ENCODE results near the gene RPP40. TPM values are rescaled to one million over a fixed set of nuclear protein-coding genes. Genes with fewer than 3 reads are reported as not detected.
"Not testable (repeated sequence)": the region's sequence is repeated elsewhere in the genome, so short reads cannot be mapped to it uniquely, and the experiment has no call there.

RPP40 gene
- 14.6 TPM for total RNA-seq

DNA sequence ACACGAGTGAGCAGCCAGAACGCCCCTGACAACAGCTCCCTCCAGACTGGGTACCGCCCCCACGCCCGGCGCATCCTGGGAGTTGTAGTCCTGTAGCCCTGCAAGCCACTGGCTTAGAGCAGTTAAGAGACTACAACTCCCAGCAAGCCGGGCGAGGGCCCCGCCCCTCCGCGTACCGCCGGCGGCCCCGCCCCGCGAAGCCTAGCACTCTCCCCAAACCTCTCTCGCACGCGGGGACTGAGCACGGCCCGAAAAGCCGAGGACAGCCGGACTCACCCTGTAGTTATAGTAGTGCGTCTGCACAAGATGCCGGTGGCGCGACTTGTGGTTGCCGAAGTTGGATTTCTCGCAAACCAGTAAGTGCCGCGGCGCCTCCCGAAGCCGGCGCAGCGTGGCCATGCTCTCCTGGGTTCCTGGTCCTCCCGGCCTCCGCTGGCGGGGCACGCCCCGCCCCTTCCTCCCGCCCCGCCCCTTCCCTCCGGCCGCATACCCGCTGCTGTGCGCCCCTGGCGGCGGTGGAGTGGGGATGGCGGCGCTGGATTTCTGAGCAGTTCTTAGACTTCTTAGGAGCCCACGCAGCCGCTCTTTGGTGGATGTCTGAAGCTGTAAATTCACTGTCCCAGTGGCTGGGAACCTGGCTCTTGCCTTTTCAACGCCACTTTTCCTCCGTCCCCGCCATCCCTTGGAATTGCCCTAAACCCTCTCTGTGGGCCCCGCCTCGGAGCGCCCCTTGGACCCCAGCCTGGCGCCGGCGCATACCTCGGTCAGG lies at the start of gene RPP40:
TSS of gene RPP40 (minus strand) at position 434 of the 769 bp plus-strand sequence. CDS start at position 399, 35 bp downstream.
- DNase-seq (ENCODE audit: low spot score), result peak; percentile 97

DNA sequence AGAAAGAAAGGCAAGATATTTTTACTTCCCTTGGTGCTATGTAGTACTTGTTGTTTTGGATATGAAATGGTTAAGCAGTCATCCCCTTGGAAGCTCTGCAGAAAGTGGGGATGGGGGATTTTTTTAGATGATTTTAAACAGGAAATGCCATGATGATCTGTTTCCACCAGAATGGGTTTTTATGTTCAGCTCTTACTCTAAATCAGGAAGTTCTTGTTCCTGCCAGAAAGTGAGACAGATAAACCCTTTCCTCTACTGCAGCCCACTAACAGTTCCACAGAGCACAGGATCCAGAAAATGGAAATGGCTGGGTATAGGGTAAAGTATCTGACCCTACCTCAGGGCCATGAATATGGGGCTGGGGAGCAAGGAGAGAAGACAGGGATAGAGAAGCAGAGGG lies 49.2 kb upstream of the RPP40 start:
- no peak for DNase-seq (ENCODE audit: low spot score)

DNA sequence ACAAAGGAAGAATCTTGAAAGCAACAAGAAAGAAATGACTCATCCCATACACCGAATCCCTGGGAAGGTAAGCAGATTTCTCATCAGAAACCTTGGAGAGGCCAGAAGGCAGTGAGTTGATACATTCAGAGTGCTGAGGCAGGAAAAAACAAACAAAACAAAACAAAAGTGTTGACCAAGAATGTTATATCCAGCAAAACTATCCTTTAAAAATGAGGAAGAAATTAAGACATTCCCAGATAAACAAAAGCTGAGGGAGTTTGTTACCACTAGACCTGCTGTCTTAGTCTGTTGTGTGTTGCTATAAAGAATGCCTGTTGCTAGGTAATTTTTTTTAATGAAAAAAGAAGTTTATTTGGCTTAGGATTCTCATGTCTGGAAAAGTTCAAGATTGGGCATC lies 47.6 kb upstream of the RPP40 start:
- DNase-seq (ENCODE audit: low spot score), result no peak

GRCh38 chr6:5050009-5050408 lies 46.2 kb upstream of the RPP40 start:
- no peak for DNase-seq (ENCODE audit: low spot score)

- no peak for DNase-seq (ENCODE audit: low spot score)
Measured at GRCh38 chr6:5046430-5046829, 42.6 kb upstream of the RPP40 start.

GRCh38 chr6:5045416-5045815 lies 41.6 kb upstream of the RPP40 start:
- DNase-seq (ENCODE audit: low spot score), result no peak

DNA sequence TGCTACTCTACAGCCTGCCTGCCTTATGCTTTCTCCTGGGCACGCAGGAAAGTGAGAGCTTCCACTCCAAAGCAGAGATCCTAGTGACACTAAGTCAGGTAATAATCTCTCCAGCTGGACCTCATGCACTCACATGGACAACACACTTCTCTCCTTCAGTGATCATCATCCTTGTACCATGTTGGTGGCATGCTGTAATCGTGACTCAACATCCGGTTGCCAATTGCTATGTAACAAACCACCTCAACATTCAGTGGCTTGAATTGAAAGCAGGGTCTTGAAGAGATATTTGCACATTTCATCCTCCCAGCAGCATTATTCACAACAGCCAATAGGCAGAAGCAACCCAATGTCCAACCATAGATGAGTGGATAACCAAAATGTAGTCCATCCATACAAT lies 41.0 kb upstream of the RPP40 start:
- no peak for DNase-seq (ENCODE audit: low spot score)

GRCh38 chr6:5042436-5042835 lies 38.6 kb upstream of the RPP40 start:
- no peak for DNase-seq (ENCODE audit: low spot score)

DNA sequence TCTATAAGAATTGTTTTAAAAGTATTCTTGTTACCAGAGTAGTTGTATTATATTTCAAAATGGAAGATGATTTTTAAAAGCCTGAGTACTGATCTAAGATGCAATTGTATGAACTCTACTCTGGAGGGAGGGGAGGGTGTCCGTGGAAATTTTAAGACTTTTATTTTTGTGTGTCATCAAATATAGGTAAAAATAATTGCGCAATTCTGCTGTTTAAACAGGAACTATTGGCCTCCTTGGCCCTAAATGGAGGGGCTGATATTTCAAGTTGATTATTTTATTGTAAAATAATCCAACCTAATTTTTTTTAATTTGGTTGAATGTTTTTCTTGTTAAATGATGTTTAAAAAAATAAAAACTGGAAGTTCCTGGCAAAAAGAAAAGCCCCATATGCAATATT lies 38.1 kb upstream of the RPP40 start:
- no peak for DNase-seq (ENCODE audit: low spot score)

GRCh38 chr6:5036269-5036668 lies 32.4 kb upstream of the RPP40 start:
- DNase-seq (ENCODE audit: low spot score), result no peak

DNA sequence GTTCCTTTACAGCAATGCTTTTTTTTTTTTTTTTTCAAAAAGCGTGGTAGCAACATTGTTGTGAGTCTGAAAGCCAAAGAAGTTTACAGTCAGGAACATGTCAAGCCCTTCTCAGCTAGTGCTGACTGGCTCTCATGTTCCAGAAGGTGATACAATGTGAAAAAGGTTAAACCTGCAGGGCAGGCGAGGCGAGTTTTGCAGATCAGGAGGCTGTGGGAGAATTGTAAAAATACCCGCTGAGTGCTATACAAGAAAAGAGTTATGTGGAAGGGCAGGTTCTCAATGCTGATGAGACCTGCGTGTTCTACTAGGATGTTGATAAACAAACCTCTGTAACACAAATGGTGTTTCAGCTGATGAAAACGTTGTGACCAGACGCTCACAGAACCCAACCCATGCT lies 30.9 kb upstream of the RPP40 start:
- DNase-seq (ENCODE audit: low spot score), result peak; percentile 62

DNA sequence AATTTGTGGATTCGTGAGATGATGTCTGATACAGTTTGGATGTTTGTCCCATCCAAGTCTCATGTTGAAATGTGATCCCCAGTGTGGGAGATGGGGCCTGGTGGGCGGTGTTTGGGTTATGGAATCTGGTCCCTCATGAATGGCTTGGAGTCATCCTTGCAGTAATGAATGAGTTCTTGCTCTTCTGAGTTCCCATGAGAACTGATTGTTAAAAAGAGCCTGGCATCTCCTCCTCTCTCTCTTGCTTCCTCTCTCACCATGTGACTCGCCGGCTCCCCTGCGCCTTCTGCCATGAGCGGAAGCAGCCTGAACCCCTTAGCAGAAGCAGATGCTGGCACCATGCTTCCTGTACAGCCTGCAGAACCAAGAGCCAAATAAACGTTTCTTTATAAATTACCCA lies 30.5 kb upstream of the RPP40 start:
- no peak for DNase-seq (ENCODE audit: low spot score)

GRCh38 chr6:5033214-5033904 lies 29.5 kb upstream of the RPP40 start:
- DNase-seq (ENCODE audit: low spot score), result not testable (repeated sequence)

DNA sequence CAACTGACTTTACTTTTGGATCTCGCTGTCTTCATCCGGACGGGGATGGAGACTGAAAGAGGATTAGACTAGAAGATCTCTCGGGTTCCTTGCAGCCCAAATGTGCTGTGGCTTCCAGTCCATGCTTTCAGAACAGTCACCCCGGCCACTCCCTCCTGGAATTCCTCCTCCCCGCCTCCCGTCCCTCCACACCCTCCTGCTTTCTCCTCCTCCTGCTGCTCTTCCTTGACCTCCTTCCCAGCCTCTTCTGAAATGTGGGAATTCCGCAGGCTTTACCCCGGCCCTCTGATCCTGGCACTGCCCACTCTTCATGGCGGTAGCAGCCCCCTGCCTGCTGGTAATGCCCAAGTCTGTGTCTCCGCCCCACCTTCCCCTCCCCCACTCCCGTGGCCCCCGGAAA lies 28.9 kb upstream of the RPP40 start:
- not testable (repeated sequence) for DNase-seq (ENCODE audit: low spot score)

DNA sequence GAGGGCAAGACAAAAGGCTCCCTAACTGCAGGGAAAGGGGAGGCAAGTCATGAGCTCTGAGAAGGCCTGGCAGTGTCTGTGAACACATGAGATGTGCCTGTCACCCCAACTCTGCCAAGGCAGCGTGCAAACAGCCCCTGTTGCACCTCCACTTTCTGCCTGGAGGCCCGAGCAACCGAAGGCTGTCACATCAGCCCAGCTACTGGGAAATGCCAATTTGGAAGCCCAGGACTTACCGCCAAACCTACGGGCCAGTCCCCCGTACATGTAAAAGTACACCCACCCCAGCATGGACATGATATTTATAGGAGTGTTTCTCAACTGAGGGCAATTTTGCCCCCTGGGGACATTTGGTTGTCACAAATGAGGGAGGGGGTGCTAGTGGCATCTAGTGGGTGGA lies 27.3 kb upstream of the RPP40 start:
- no peak for DNase-seq (ENCODE audit: low spot score)

GRCh38 chr6:5030596-5031136 lies 26.8 kb upstream of the RPP40 start:
- peak; percentile 81 for DNase-seq (ENCODE audit: low spot score)

- no peak for DNase-seq (ENCODE audit: low spot score)
Measured at GRCh38 chr6:5029609-5030008, 25.8 kb upstream of the RPP40 start.

GRCh38 chr6:5028921-5029320 lies 25.1 kb upstream of the RPP40 start:
- DNase-seq (ENCODE audit: low spot score), result no peak

- no peak for DNase-seq (ENCODE audit: low spot score)
Measured at GRCh38 chr6:5028301-5028700, 24.5 kb upstream of the RPP40 start.

GRCh38 chr6:5025911-5026819 lies 22.3 kb upstream of the RPP40 start:
- DNase-seq (ENCODE audit: low spot score), result peak; percentile 79

DNA sequence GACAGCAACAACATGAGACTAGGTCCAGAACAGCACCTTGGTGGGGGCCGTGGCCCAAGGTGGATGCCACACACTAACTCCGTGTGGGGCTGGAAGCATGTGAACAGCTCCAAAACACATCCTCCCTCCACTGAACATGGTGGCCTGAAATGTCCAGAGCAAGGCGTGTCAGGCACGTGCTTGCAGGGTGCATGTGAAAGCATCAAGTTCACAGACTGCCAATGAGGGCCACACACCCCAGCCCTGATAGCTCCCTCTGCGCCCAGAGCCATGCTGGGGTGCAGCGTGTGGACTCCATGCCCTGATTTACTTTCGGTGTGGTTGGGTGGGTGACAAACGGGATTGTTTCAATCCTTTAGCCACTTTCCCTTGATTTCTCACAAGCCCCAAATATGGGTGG lies 20.1 kb upstream of the RPP40 start:
- DNase-seq (ENCODE audit: low spot score), result no peak

DNA sequence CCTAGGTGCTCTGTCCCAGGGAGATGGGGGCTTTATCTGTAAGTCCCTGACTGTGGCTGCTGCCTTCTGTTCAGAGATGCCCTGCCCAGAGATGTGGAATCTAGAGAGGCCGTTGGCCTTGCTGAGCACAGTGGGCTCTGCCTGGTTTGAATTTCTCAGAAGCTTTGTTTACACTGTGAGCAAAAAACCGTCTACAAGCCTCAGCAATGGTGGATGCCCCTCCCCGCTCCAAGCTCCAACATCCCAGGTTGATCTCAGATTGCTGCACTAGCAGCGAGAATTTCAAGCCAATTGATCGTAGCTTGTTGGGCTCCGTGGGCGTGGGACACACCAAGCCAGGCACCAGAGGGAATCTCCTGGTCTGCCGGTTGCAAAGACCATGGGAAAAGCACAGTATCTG lies 16.3 kb upstream of the RPP40 start:
- no peak for DNase-seq (ENCODE audit: low spot score)
